ENCODE measurements around the gene STK33.

DNA sequence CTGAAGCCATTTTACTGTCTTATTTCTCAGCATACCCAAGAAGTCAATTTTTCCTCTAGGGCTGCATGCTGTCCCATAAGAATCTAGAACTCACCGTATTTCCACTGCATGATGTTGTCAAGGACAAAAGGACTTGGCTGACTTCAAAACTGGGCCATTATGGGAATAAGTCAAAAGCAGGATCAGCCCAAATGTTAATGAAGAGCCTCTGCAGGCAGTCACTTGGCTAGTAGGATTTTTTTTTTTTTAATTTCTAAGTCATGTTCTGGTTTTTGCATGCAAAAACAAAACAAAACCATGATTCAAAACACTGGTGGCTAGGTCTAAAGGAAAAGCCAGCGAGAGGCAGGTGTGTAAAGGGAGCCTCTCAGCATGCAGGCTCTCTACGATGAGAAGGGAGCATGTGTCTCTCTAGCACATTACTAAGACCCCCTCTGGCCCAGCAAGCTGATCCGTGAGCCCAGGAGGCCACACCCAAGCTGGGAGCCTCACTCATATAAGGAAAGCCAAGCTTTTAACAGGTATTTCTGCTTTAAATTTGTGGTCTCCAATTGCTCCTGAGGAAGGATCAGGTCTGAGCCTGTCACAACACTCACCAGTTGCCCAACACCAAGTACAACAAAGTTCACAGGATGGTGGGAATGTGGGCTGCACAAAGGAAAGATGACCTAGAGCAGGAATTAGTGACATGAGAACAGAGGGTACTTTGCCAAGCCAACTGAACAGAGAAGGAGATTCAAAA is 21.4 kb upstream of the STK33 start:
- TF ChIP-seq CTCF (IDR thresholded peaks at IDR 0.05; ENCODE audit: low read length): no peak
- no peak for TF ChIP-seq EZH2 (IDR thresholded peaks at IDR 0.05; ENCODE audit: borderline replicate concordance, low read length)
